Measurements from ENCODE around the gene DUOXA2.

DUOXA2 gene

DNA sequence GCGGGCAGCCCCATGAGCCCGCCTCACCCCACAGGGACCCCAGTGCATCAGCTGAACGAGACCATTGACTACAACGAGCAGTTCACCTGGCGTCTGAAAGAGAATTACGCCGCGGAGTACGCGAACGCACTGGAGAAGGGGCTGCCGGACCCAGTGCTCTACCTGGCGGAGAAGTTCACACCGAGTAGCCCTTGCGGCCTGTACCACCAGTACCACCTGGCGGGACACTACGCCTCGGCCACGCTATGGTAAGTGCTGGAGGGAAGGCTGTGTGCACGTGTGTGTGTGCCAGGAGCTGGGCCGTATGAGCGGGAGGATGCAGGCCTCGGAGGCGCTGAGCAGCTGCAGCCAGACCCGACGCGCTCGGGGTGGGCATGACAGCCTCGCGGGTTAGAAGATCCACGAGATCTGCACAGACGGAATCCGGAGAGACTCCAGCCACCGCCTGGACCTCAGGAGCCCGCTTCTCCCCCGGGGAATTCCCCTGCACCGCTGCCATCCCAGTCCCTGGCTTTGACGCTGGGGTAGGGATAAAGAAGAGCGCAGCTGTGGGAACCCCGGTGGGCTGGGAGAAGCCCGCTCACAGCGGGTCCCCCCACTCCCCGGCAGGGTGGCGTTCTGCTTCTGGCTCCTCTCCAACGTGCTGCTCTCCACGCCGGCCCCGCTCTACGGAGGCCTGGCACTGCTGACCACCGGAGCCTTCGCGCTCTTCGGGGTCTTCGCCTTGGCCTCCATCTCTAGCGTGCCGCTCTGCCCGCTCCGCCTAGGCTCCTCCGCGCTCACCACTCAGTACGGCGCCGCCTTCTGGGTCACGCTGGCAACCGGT lies 2.6 kb downstream of the DUOXA2 start:
- DNase-seq (ENCODE audit: low read depth in 2 of 3, low spot score in 2 of 3): no peak

DNA sequence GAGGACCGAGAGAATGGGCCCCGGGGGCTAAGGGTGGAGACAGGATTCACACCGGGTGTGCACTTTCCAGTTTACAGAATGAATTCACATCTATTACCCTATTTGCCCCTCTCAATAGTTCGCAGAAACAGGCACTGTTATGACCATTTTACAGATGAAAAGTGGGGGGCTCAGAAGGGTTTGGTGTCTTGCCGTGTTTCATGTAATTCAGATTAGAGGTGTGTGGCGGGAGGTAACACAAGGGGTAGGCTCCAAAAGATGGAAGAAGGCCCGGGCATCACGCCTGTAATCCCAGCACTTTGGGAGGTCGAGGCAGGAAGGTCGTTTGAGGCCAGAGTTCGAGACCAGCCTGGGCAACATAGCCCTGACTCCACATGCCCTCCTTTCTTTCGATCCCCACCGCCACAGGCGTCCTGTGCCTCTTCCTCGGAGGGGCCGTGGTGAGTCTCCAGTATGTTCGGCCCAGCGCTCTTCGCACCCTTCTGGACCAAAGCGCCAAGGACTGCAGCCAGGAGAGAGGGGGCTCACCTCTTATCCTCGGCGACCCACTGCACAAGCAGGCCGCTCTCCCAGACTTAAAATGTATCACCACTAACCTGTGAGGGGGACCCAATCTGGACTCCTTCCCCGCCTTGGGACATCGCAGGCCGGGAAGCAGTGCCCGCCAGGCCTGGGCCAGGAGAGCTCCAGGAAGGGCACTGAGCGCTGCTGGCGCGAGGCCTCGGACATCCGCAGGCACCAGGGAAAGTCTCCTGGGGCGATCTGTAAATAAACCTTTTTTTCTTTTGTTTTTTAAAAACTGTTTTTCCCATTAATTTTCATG lies 3.4 kb downstream of the DUOXA2 start:
- no peak for DNase-seq (ENCODE audit: low read depth in 2 of 3, low spot score in 2 of 3)

DNA sequence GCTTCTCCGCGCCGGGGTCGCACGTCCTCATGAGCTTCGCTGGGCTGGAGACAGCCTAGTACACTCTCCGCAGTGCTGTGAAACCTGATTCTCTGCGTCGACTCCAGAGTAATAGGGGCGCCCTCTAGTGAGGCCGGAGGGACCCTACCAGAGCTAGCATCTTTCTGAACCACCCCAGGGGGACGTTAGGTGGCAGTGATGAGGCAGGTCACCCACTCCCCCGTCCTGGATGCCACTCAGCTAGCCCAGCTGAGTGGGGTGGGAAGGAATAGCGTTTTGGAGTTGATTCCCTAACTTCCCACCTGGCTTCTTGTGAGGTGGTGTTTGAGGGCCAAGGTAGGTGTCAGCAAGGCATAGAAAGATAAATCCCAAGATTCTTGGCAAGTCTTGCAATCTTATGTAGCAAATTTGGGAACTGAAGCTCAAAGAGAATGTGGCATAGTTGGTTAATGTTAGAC lies 4.0 kb downstream of the DUOXA2 start:
- DNase-seq (ENCODE audit: low read depth in 2 of 3, low spot score in 2 of 3): peak; percentile 49 to 62 (median 58)

DNA sequence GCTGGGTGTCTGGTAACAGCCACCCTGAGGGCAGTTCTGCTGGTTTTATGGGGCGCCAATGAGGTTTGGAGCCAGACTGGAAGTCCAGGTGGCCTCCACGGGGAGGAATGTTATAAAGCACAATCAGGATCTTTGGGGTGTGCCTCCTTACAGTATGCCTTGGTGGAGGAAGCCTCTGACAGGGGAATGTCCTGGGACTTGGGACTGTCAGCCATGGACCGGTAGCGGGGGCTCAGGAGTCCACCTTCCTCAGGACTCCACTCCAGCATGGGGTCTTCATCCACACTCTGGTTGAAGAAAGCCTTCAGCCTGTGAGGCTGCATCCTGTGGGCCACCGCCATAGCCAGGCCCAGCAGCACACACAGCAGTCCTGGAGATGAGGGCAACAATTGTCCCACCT lies 4.9 kb downstream of the DUOXA2 start:
- no peak for DNase-seq (ENCODE audit: low read depth in 2 of 3, low spot score in 2 of 3)

- no peak for DNase-seq (ENCODE audit: low read depth in 2 of 3, low spot score in 2 of 3)
Measured at GRCh38 chr15:45120081-45120972, 6.2 kb downstream of the DUOXA2 start.

DNA sequence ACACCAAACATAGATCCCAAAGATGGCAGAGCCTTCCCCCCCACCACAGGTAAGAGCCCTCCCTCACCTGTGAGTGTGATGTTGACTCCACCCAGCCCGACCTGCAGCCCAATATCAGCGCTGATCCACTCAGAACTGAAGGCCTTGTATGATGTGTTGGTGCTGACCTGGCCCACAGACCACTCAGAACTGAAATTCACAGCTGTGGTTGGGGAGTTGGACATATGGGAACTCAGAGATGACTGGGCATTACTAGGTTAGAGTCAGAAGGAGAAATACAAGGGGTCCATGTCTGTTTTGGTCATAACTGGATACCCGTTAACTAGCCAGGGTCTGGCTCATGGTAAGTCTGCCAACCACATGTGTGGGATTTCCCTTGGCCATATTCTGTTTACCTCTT lies 6.9 kb downstream of the DUOXA2 start:
- no peak for DNase-seq (ENCODE audit: low read depth in 2 of 3, low spot score in 2 of 3)

- no peak for DNase-seq (ENCODE audit: low read depth in 2 of 3, low spot score in 2 of 3)
Measured at GRCh38 chr15:45121706-45122417, 7.7 kb downstream of the DUOXA2 start.

GRCh38 chr15:45122719-45123118 lies 8.6 kb downstream of the DUOXA2 start:
- no peak for DNase-seq (ENCODE audit: low read depth in 2 of 3, low spot score in 2 of 3)

- no peak for DNase-seq (ENCODE audit: low read depth in 2 of 3, low spot score in 2 of 3)
Measured at GRCh38 chr15:45123397-45123796, 9.3 kb downstream of the DUOXA2 start.

DNA sequence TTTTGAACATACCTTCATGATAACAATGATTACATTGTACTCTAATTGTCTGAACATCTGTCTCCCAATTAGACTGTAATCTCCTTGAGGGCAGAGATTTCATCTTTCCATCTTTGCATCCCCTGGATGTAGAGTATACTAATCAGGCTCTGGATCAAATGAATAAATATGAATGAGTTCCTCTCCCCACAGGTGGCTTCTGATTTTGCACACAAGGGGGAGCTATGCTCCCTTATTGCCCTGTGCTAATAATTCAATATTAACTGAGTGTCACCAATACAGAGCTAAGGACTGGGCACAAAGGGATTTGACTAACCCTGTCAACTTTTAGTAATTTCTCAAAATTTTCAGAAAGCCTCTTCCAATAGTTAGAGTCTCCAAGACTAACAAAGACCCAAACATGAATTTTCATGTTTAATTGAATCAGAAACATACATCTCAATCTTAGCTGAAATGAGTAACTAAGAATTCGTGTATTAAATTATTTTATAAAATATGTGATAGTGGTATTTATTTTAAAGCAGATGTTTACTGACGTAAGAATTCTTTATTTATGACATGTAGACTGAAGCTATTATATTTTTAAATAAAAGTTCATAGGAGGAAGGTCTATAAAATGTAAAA lies 12.5 kb downstream of the DUOXA2 start:
- DNase-seq (ENCODE audit: low read depth in 2 of 3, low spot score in 2 of 3): no peak

GRCh38 chr15:45128971-45129639 lies 15.0 kb downstream of the DUOXA2 start:
- no peak for DNase-seq (ENCODE audit: low read depth in 2 of 3, low spot score in 2 of 3)

DNA sequence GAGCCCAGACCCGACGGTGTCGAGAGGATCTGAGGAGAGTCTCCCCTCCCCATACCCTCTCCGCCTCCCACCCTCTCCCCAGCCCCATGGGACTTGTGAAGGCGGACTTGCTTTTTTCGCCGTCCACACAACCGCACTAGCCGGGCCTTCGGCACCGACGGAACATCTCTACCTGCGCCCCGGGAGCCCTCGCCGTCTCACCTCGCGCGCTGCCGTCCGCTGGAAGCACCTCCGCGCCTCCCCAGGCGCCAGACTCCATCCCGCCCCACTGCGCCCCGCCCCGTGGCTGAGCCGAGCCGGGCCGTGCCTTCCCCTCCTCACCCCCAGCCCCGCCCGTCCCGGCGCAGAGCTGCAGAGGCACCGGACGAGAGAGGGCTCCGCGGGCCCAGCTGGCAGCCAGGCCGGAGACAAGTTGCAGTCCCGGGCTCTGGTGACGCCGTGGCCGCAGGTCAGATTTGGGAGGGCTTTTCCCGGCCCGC lies 15.6 kb downstream of the DUOXA2 start, which contains the start of the genes DUOX1 and DUOXA1:
TSS of gene DUOX1 (plus strand) at position 344 of the 479 bp plus-strand sequence. CDS start 1,973 bp downstream, outside the sequence.
TSS of gene DUOXA1 (minus strand) at position 229 of the 479 bp plus-strand sequence. CDS start 6,865 bp downstream, outside the sequence.
- DNase-seq (ENCODE audit: low read depth in 2 of 3, low spot score in 2 of 3): no peak

DNA sequence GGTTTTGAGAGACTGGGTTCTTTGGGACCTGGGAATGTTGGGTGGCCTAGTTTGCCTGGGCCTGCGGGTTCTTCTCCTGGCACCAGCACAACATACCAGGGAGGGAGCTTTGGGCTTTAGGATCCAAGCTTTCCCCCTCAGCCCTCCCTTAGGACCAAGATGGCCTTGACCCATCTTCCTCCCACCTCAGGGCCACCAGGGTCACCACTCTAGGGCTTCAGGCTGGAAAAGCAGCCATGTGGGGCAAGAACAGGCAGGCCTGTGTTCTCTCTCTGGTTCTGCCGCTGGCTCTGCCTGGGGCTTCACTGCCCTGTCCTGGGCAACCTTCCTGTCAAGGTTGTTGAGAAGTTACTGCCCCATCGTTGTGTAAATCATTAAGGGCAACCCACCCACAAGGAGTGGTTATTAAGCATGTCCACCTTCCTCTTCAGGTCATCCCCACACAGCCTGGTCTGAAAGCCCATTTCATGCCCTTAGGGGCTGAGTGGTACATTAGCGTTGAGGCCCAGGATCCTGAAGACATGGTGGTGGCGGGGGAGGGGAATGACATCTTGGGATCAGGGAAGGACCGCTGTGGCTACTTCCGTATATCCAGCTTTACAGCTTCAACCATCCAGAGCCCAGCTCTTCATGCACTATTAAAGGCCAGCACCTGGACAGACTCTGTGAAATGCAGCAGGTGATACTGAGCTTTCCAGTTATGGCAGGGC lies 16.3 kb downstream of the DUOXA2 start:
- no peak for DNase-seq (ENCODE audit: low read depth in 2 of 3, low spot score in 2 of 3)

- DNase-seq (ENCODE audit: low read depth in 2 of 3, low spot score in 2 of 3): no peak
Measured at GRCh38 chr15:45131510-45131909, 17.4 kb downstream of the DUOXA2 start.

GRCh38 chr15:45132844-45133560 lies 18.9 kb downstream of the DUOXA2 start:
- DNase-seq (ENCODE audit: low read depth in 2 of 3, low spot score in 2 of 3): no peak

DNA sequence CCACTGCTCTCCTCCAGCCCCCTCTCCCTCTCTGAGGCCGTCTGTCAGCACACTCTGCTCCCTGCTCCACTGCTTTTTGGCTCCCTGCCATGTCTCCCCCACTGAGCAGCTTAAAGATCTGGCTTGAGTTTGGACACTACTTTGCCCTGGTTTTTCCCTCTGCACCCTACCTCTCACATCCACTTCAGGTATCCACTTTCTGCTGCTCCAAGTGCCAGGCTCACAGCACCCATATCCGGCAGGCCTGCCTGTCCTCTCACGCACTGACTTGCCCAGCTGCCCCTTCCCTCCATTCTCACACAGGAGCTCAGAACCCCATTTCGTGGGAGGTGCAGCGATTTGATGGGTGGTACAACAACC lies 19.4 kb downstream of the DUOXA2 start:
- no peak for DNase-seq (ENCODE audit: low read depth in 2 of 3, low spot score in 2 of 3)

GRCh38 chr15:45134046-45134445 lies 19.9 kb downstream of the DUOXA2 start:
- no peak for DNase-seq (ENCODE audit: low read depth in 2 of 3, low spot score in 2 of 3)

Measured in activated CD8-positive, alpha-beta memory T cell treated with anti-CD3 and anti-CD28 coated beads for 48 hours (primary cell).